PC-9 (cell line): Measurements from ENCODE around the gene ALK. TPM values are rescaled to one million over a fixed set of nuclear protein-coding genes. Genes with fewer than 3 reads are reported as not detected.

Experiments
- BruUV-seq: library from RNA; stranded (reverse); fragments of 400-500 nt; replicated peaks from 2 replicates; lab custom pipeline; 2021; lab: Mats Ljungman, UMichigan
- CTCF ChIA-PET: fragments of 300-600 bp; sonication (Branson Sonifier 250); formaldehyde crosslinking; loops from one replicate; lab custom pipeline; 2022; ENCODE audit warnings: antibody characterized with exemption; lab: Charles Lee
- POLR2A ChIA-PET: fragments of 300-600 bp; sonication (Branson Sonifier 250); formaldehyde crosslinking; loops from one replicate; lab custom pipeline; 2022; ENCODE audit warnings: antibody characterized with exemption; ENCODE audit not compliant: unreplicated experiment; lab: Charles Lee
- DNase-seq, 2 experiments: peaks; one replicate each; pipeline versions ENCODE4 v3.0.0 to v3.0.0-alpha.2; 2015 to 2022; ENCODE audit warnings: mixed read lengths in 1 of 2
- H2AFZ ChIP-seq: fragments of 200-600 bp; sonication (generic); 2 replicates; pipeline ENCODE4 v1.8.1; 2017; ENCODE audit warnings: antibody characterized with exemption
- H3F3A ChIP-seq: fragments of 200-600 bp; sonication (generic); 2 replicates; pipeline ENCODE4 v1.8.1; 2017; ENCODE audit warnings: antibody characterized with exemption, mild to moderate bottlenecking, low read depth; ENCODE audit not compliant: insufficient read depth
- H3K27ac ChIP-seq: fragments of 200-600 bp; sonication (generic); 2 replicates; pipeline ENCODE4 v1.6.1; 2016; ENCODE audit warnings: mixed run types
- H3K27me3 ChIP-seq: fragments of 200-600 bp; sonication (generic); 2 replicates; pipeline ENCODE4 v1.6.1; 2016; ENCODE audit warnings: low read depth, mixed run types; ENCODE audit not compliant: insufficient read depth
- H3K36me3 ChIP-seq: fragments of 200-600 bp; sonication (generic); 2 replicates; pipeline ENCODE4 v1.6.1; 2016; ENCODE audit warnings: low read depth, mixed run types
- H3K4me1 ChIP-seq: fragments of 200-600 bp; sonication (generic); replicated peaks from 2 replicates; pipeline ENCODE4 v1.6.1; 2016; ENCODE audit warnings: mixed run types; ENCODE audit not compliant: insufficient read depth
- H3K4me2 ChIP-seq: fragments of 200-600 bp; sonication (generic); 2 replicates; pipeline ENCODE4 v1.6.1; 2017; ENCODE audit warnings: mixed run types
- H3K4me3 ChIP-seq: fragments of 200-600 bp; sonication (generic); 2 replicates; pipeline ENCODE4 v1.6.1; 2016; ENCODE audit warnings: mixed run types
- H3K79me2 ChIP-seq: fragments of 200-600 bp; sonication (generic); 2 replicates; pipeline ENCODE4 v1.6.1; 2017; ENCODE audit warnings: low read depth, mixed run types
- H3K9me2 ChIP-seq: fragments of 200-600 bp; sonication (generic); 2 replicates; pipeline ENCODE4 v1.8.1; 2017; ENCODE audit warnings: mild to moderate bottlenecking; ENCODE audit not compliant: insufficient read depth
- H3K9me3 ChIP-seq: fragments of 200-600 bp; sonication (generic); 2 replicates; pipeline ENCODE4 v1.8.1; 2016; ENCODE audit warnings: low read depth; ENCODE audit not compliant: insufficient read depth
- H4K20me1 ChIP-seq: fragments of 200-600 bp; sonication (generic); 2 replicates; pipeline ENCODE4 v1.8.1; 2017; ENCODE audit not compliant: insufficient read depth
- EZH2 ChIP-seq: fragments of 200-600 bp; sonication (generic); IDR thresholded peaks from 2 replicates; pipeline ENCODE4 v1.8.0; 2017; ENCODE audit warnings: antibody characterized with exemption, low read depth
- intact Hi-C: fragments of 100-400 bp; cut with micrococcal nuclease; formaldehyde crosslinking; loops from one replicate; pipeline ENCODE4 v1.10.0; 2022; ENCODE audit not compliant: unreplicated experiment
- total RNA-seq: library from RNA; stranded (reverse); gene quantifications from 2 replicates; pipeline ENCODE4 v1.2.3, GENCODE V29; 2021
- TF ChIP-seq, protein P1 (sequence below): fragments of 200-600 bp; sonication (generic); conservative IDR thresholded peaks from 2 replicates; pipeline ENCODE4 v1.6.1; 2017; ENCODE audit warnings: mixed run types, antibody characterized with exemption, mild to moderate bottlenecking, moderate library complexity

ALK gene
- total RNA-seq, 1 experiment from 2014 or later: not detected

DNA sequence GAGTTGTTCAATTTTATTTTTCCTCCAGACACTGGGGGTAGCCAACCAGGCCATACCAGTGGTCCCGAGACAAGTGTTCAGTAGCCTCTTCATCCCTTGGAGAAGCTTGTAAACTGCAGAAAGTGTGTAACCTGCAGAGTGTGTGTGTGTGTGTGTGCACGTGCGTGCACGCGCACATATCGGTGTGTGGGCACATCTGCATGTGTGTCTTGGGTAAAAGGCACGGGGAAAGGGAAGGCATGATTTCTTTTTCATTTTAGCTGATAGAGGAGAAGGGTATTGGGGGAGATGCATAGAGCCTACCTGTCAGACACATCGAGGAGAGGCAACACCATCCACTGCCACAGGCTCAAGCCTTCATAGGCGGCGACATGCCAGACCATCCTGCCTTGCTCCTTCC lies 624.8 kb downstream of the ALK start:
- no TSS peak for BruUV-seq
- CTCF ChIA-PET: no interaction called here
- DNase-seq: no peak
- H3K4me3 ChIP-seq: no peak overlapping the region
- no peak overlapping the region for H3K4me2 ChIP-seq
- no peaks in the 10 kb centered on the region for H3F3A ChIP-seq
- H3K9me2 ChIP-seq: no peaks in the 10 kb centered on the region; the same call in 1 of the 2 replicates
- no peaks in the 10 kb centered on the region for H3K9me3 ChIP-seq
- H4K20me1 ChIP-seq: no peaks in the 10 kb centered on the region
- TF ChIP-seq, protein P1, sequence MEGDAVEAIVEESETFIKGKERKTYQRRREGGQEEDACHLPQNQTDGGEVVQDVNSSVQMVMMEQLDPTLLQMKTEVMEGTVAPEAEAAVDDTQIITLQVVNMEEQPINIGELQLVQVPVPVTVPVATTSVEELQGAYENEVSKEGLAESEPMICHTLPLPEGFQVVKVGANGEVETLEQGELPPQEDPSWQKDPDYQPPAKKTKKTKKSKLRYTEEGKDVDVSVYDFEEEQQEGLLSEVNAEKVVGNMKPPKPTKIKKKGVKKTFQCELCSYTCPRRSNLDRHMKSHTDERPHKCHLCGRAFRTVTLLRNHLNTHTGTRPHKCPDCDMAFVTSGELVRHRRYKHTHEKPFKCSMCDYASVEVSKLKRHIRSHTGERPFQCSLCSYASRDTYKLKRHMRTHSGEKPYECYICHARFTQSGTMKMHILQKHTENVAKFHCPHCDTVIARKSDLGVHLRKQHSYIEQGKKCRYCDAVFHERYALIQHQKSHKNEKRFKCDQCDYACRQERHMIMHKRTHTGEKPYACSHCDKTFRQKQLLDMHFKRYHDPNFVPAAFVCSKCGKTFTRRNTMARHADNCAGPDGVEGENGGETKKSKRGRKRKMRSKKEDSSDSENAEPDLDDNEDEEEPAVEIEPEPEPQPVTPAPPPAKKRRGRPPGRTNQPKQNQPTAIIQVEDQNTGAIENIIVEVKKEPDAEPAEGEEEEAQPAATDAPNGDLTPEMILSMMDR: no peak
- TF ChIP-seq EZH2: no peak
- intact Hi-C loops: no loop called here
- H2AFZ ChIP-seq: no peak overlapping the region
- H3K36me3 ChIP-seq: no peaks in the 10 kb centered on the region
- no peak overlapping the region for H3K27ac ChIP-seq
- no peaks in the 10 kb centered on the region for H3K4me1 ChIP-seq
- peaks cover 66% of the 10 kb centered on the region for H3K27me3 ChIP-seq
- no peaks in the 10 kb centered on the region for H3K79me2 ChIP-seq
- POLR2A ChIA-PET: interaction anchor here (0.7 kb wide), 1 partner anchor 12 kb away, joined by 3 read pairs; no protein-coding TSS in a partner anchor

DNA sequence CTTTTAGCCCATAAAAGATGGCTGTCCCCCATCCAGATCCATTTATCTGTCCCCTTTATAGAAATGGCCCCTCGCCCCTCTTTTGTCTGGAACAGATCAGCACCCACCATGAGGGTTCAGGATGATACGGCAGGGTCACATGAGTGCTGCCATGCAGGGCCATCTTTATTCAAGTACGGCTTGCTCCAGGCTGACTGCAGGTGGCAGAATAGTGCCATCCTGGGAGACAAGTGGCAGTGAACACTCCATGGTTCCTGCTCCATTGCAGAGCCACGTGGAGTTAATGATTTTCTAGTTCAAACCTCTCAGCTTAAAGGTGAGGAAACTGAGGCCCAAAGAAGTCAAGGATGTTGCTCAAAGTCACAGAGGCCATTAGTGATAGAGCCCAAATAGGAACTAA lies 625.5 kb downstream of the ALK start:
- DNase-seq: peak in 1 of 2 experiments; percentile 20
- no peaks in the 10 kb centered on the region for H3K9me3 ChIP-seq

DNA sequence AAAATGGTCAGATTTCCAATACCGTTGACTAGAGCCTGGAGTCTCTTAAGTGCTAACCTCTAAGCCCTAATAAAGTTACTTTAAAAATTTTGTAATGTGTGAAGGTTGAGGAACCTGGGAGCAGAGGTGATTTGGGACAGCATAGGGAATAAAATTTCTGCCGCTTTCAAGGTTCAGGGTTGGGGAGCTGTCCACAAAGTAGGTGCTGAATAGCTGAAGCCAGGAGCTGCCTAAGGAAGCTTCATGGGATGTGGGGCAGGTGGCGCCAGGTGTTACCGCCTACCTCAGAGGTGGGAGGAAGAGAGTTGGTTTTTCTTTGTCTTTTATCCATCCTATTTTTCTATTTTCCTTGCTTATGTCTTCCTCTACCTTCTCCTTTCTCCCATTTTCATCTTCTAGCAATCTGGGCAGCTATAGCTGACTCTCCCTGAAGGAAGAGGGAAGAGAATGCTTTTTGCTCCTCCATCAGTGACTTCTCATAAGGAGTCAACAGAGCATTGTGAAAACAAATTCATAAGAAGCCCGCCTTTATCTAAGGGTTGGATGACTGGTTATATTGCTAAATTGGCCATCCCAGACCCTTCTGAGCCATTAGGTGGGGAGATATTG lies 627.5 kb downstream of the ALK start:
- TF ChIP-seq, protein P1: no peak
- TF ChIP-seq EZH2: no peak
- CTCF ChIA-PET: interaction anchor here (0.9 kb wide), 1 partner anchor 14 kb away, joined by 3 read pairs; no protein-coding TSS in a partner anchor
- Histone ChIP-seq H2AFZ (no peak overlapping the region), H3K4me2 (no peak overlapping the region), H3K79me2 (no peaks in the 10 kb centered on the region), H3F3A (no peaks in the 10 kb centered on the region), H3K27me3 (peaks cover 72% of the 10 kb centered on the region), H3K27ac (no peak overlapping the region), H3K9me2 (no peaks in the 10 kb centered on the region; the same call in 1 of the 2 replicates), H3K9me3 (no peaks in the 10 kb centered on the region), H3K36me3 (no peaks in the 10 kb centered on the region), H4K20me1 (no peaks in the 10 kb centered on the region), H3K4me3 (no peak overlapping the region), H3K4me1 (no peaks in the 10 kb centered on the region)
- DNase-seq: peak; percentile 29 to 34
- BruUV-seq: no TSS peak
- intact Hi-C loops: no loop called here
- POLR2A ChIA-PET: no interaction called here

More for the DNA sequence above, 625.5 kb downstream of the ALK start:
- intact Hi-C loops: no loop called here
- Histone ChIP-seq H3K79me2 (no peaks in the 10 kb centered on the region), H4K20me1 (no peaks in the 10 kb centered on the region), H3K4me1 (no peaks in the 10 kb centered on the region), H3K4me3 (no peak overlapping the region), H3K27ac (no peak overlapping the region), H3K9me2 (no peaks in the 10 kb centered on the region; the same call in 1 of the 2 replicates), H2AFZ (no peak overlapping the region), H3K4me2 (no peak overlapping the region), H3F3A (no peaks in the 10 kb centered on the region), H3K27me3 (peaks cover 68% of the 10 kb centered on the region), H3K36me3 (no peaks in the 10 kb centered on the region)
- no TSS peak for BruUV-seq
- ChIA-PET CTCF (no interaction called here), POLR2A (no interaction called here)
- no peak for TF ChIP-seq EZH2
- TF ChIP-seq, protein P1: no peak
